Lower leg skin (tissue), 4 donors: ENCODE measurements around the gene GLIS2. TPM values are rescaled to one million over a fixed set of nuclear protein-coding genes. Genes with fewer than 3 reads are reported as not detected.

Experiments used
- DNase-seq, 2 donors: peaks; one replicate each; pipeline ENCODE4 v3.0.0-alpha.2; 2019; ENCODE audit warnings: low spot score in 2 of 2
- H3K4me3 ChIP-seq: fragments of 200-600 bp; sonication (generic); 2 replicates; pipeline ENCODE4 v1.5.1; 2017; ENCODE audit warnings: mild to moderate bottlenecking, low read depth; ENCODE audit not compliant: poor library complexity, severe bottlenecking
- CTCF ChIP-seq, 3 donors: fragments of 450-650 bp; IDR thresholded peaks; one replicate each; pipeline ENCODE4 v1.5.1; 2016; ENCODE audit warnings: antibody characterized with exemption in 3 of 3, mild to moderate bottlenecking in 3 of 3, moderate library complexity in 2 of 3
- POLR2A ChIP-seq, 2 donors: fragments of 450-650 bp; IDR thresholded peaks; one replicate each; pipeline ENCODE4 v1.6.1; 2016 to 2017; ENCODE audit warnings: antibody characterized with exemption in 2 of 2, mild to moderate bottlenecking in 1 of 2, moderate library complexity in 1 of 2
- WGBS, 2 donors: methylation state at CpG; one replicate each; pipeline ENCODE4 v1.1.5; 2018; 5-methylcytosine and 5-hydroxymethylcytosine counted together
- intact Hi-C: fragments of 100-400 bp; cut with DNase I; formaldehyde crosslinking; loops from one replicate; pipeline ENCODE4 v1.15.0; 2023; ENCODE audit warnings: low total_unique reads
- total RNA-seq, 4 donors: library from RNA; depleted of rRNA; stranded (reverse); fragments of >200 nt; gene quantifications; one replicate each; pipeline ENCODE4 v1.1.0, GENCODE V29; 2016

Gene GLIS2
- total RNA-seq, 4 donors from 2014 or later: 1.3 to 2.6 (median 2.2) TPM

- WGBS, 2 donors: 82 to 84% methylated on average over 18 of the region's 21 CpGs
- no peak for DNase-seq
- H3K4me3 ChIP-seq: no peak overlapping the region
- TF ChIP-seq CTCF (IDR thresholded peaks at IDR 0.05): no peak
- TF ChIP-seq POLR2A (IDR thresholded peaks at IDR 0.05): no peak
- intact Hi-C loops: no loop called here
These were observed 67.0 kb downstream of the GLIS2 start for GRCh38 chr16:4382795-4383357.

- DNase-seq: no peak
- TF ChIP-seq CTCF (IDR thresholded peaks at IDR 0.05) (no peak), POLR2A (IDR thresholded peaks at IDR 0.05) (no peak)
- 66 to 87% methylated on average over 11 to 12 of the region's 12 CpGs for WGBS, 2 donors
These were observed 68.0 kb downstream of the GLIS2 start for GRCh38 chr16:4383591-4384444.

GRCh38 chr16:4384509-4384942, 68.7 kb downstream of the GLIS2 start:
- intact Hi-C loops: no loop called here
- TF ChIP-seq CTCF (IDR thresholded peaks at IDR 0.05) (no peak), POLR2A (IDR thresholded peaks at IDR 0.05) (no peak)
- WGBS, 2 donors: 49 to 55% methylated on average over 16 to 20 of the region's 20 CpGs
- no peak overlapping the region for H3K4me3 ChIP-seq
- DNase-seq: no peak

More at GRCh38 chr16:4383591-4384444, 68.0 kb downstream of the GLIS2 start:
- intact Hi-C loops: no loop called here
- no peak overlapping the region for H3K4me3 ChIP-seq

GRCh38 chr16:4385066-4385788, 69.4 kb downstream of the GLIS2 start:
- H3K4me3 ChIP-seq: no peak overlapping the region
- no peak for TF ChIP-seq POLR2A (IDR thresholded peaks at IDR 0.05)
- TF ChIP-seq CTCF (IDR thresholded peaks at IDR 0.05): no peak
- DNase-seq: no peak
- intact Hi-C loops: no loop called here
- 77 to 79% methylated on average over 15 to 20 of the region's 20 CpGs for WGBS, 2 donors

GRCh38 chr16:4385789-4386450, 70.1 kb downstream of the GLIS2 start:
- 63 to 71% methylated on average over 11 of the region's 11 CpGs for WGBS, 2 donors
- intact Hi-C loops: no loop called here
- TF ChIP-seq POLR2A (IDR thresholded peaks at IDR 0.05): no peak
- no peak for TF ChIP-seq CTCF (IDR thresholded peaks at IDR 0.05)
- no peak overlapping the region for H3K4me3 ChIP-seq
- DNase-seq: no peak
